T-helper 17 cell (primary cell): Measurements from ENCODE around the gene GPR26. TPM values are rescaled to one million over a fixed set of nuclear protein-coding genes. Genes with fewer than 3 reads are reported as not detected.

ENCODE experiments used
- ATAC-seq: fragments of 150-1000 bp; cut with Tn5 transposase; 2 replicates; pipeline ENCODE4 v1.10.0; 2021; ENCODE audit warnings: mild to moderate bottlenecking, moderate library complexity
- DNase-seq, 3 donors: peaks; one replicate each; pipeline versions ENCODE4 v3.0.0 to v3.0.0-alpha.2; 2020 to 2021
- H3K9me3 ChIP-seq: one replicate; pipeline ENCODE4 v1.7.0; 2013; ENCODE audit warnings: low read length, mild to moderate bottlenecking; ENCODE audit not compliant: control insufficient read depth, poor library complexity, severe bottlenecking
- H3K27ac Mint-ChIP-seq: one replicate; pipeline ENCODE4 v1.8.0; 2022; ENCODE audit warnings: mild to moderate bottlenecking, moderate library complexity, mixed read lengths
- H3K27me3 Mint-ChIP-seq: one replicate; pipeline ENCODE4 v1.8.0; 2022; ENCODE audit warnings: mixed read lengths
- H3K36me3 Mint-ChIP-seq: one replicate; pipeline ENCODE4 v1.8.0; 2022; ENCODE audit warnings: low read depth, mixed read lengths
- H3K4me1 Mint-ChIP-seq: one replicate; pipeline ENCODE4 v1.8.0; 2022; ENCODE audit warnings: mild to moderate bottlenecking, mixed read lengths
- H3K4me3 Mint-ChIP-seq: one replicate; pipeline ENCODE4 v1.8.0; 2022; ENCODE audit warnings: mild to moderate bottlenecking, moderate library complexity, mixed read lengths
- total RNA-seq, 4 donors: library from RNA in 2 of 4; stranded (reverse) in 2 of 4; gene quantifications; one replicate each; pipeline ENCODE4 v1.2.3 and lab custom pipeline; 2022 to 2026

GPR26 gene, protein sequence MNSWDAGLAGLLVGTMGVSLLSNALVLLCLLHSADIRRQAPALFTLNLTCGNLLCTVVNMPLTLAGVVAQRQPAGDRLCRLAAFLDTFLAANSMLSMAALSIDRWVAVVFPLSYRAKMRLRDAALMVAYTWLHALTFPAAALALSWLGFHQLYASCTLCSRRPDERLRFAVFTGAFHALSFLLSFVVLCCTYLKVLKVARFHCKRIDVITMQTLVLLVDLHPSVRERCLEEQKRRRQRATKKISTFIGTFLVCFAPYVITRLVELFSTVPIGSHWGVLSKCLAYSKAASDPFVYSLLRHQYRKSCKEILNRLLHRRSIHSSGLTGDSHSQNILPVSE
- total RNA-seq (not detected), total RNA-seq (lab: John Stamatoyannopoulos, UW) (0 reads per million in 2 donors)

DNA sequence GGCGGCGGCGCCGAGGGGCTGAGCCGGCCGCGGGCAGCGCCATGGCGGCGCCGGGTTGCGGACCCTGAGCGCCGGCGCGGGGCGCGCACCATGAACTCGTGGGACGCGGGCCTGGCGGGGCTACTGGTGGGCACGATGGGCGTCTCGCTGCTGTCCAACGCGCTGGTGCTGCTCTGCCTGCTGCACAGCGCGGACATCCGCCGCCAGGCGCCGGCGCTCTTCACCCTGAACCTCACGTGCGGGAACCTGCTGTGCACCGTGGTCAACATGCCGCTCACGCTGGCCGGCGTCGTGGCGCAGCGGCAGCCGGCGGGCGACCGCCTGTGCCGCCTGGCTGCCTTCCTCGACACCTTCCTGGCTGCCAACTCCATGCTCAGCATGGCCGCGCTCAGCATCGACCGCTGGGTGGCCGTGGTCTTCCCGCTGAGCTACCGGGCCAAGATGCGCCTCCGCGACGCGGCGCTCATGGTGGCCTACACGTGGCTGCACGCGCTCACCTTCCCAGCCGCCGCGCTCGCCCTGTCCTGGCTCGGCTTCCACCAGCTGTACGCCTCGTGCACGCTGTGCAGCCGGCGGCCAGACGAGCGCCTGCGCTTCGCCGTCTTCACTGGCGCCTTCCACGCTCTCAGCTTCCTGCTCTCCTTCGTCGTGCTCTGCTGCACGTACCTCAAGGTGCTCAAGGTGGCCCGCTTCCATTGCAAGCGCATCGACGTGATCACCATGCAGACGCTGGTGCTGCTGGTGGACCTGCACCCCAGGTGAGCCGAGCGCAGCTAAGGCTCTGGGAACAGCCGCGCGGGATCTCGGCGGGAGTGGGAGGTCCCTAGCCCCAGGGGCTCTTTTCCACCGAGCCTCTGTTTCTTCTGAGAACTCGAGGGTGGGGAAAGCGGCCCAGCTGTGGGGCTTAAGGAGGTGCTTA, at the start of gene GPR26:
Gene GPR26, plus strand, starts transcription at position 38 of the 919 bp plus-strand sequence. Its CDS starts 53 bp downstream, at position 91.
- Mint-ChIP-seq H3K4me1 (no peaks in the 10 kb centered on the region), H3K27ac (no peak within 1 kb of the TSS), H3K4me3 (no peak within 1 kb of the TSS), H3K36me3 (no peaks in the 10 kb centered on the region), H3K27me3 (peaks cover 47% of the 10 kb centered on the region)
- DNase-seq: no peak
- no peaks in the 10 kb centered on the region for H3K9me3 ChIP-seq
- ATAC-seq: no peak

DNA sequence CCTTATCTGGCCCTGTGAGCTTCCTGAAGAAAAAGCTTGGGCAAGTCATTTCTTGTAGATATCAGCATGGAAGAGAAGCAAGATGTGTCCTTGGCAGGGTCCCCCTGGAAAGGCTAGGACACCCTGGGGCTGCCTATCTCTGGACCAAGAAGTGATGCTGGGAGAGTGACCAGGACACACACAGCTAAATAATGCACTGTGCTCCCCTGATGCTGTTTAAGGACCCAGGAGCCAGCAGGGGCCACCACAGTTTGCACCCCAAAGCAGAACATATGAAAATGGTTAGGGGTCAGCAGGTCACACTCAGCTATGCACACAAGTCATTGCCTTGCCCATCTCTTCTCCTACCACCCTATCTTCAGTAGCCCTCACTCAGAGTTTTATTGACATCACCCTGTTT, 47.9 kb upstream of the GPR26 start:
- no peak overlapping the region for H3K27ac Mint-ChIP-seq
- H3K36me3 Mint-ChIP-seq: no peaks in the 10 kb centered on the region
- no peak overlapping the region for H3K4me3 Mint-ChIP-seq
- no peaks in the 10 kb centered on the region for H3K9me3 ChIP-seq
- peaks cover 15% of the 10 kb centered on the region for H3K27me3 Mint-ChIP-seq
- DNase-seq (no peak), ATAC-seq (no peak)
- no peaks in the 10 kb centered on the region for H3K4me1 Mint-ChIP-seq

DNA sequence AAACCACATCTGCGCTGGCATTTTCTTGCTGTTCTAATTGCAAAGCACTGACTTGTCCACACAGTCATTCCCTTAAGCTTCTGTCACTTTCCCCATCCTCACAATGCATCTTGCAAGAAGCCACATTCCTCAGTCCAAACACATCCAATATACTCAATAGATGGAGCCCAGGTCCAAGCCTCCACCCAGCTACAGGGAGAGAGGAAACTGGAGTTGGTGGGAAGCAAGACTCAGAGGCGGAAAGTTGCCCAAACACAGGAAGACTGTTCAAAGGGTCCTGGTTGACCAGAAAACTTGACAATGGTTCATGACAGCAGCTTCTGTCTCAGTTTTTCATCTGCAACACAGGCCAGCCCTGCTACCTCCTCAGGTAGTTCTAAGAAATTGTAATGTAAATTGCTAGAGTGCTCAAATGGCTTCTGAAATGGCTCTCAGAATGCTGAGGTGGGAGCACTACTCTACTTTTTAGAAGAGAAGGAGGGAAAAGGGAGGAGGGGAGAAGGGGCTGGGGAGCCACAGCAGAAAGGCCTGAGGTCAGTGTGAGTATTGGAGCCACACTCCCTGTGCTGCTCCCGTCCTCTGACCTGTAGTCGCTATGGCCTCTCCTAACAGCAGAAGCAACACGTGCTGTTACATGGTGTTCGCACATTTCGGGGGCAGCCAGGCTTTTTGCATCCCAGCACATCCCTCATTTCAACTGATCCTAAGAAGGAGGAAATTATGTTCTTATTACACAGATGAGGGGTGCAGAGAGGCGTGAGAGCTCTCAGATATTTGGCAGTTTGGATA, 46.9 kb upstream of the GPR26 start:
- Mint-ChIP-seq H3K27me3 (peaks cover 11% of the 10 kb centered on the region), H3K36me3 (no peaks in the 10 kb centered on the region), H3K4me1 (no peaks in the 10 kb centered on the region), H3K27ac (no peak overlapping the region), H3K4me3 (peak overlapping the region; percentile 22)
- DNase-seq: no peak
- no peaks in the 10 kb centered on the region for H3K9me3 ChIP-seq
- no peak for ATAC-seq

DNA sequence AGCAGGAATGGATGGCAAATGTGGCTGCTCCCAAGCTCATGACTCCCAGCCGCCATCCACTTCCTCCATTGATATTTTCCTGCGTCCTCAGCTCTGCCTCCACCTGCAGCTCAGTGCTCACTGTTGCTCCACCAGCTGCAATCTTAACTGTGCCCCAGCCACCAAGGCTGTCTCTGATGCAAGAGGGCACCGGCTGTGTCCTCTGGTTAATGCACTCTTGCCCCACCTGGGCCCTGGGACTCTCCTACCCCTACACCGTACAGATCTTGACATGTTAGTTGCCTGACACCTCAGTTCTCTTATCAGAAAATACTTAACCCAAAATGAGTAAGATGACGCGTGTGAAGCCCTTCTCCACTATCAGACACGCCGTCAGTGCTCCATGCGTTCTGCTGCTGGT, 45.5 kb upstream of the GPR26 start:
- Mint-ChIP-seq H3K27me3 (peaks cover 2% of the 10 kb centered on the region), H3K27ac (no peak overlapping the region), H3K4me1 (no peaks in the 10 kb centered on the region), H3K4me3 (no peak overlapping the region), H3K36me3 (no peaks in the 10 kb centered on the region)
- H3K9me3 ChIP-seq: no peaks in the 10 kb centered on the region
- DNase-seq (no peak), ATAC-seq (no peak)

DNA sequence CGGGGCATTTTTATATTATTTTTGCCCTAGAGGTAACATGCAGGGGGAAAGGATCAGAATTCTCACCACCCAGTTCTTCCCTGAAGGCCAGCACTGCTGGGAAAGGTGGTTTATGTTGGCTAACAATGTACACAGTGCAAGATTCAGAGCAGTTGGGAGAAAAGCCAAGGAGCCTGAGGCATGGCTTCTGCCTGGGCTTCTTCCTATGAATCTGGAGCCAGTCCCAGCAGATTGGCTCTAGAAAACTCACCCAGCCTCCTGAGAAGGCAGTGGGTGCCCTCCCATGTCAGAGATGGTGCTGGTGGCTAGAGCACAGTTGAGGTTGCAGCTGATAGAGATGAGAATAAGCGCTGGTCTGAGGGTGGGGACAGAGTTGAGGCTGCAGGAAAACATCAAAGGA, 44.7 kb upstream of the GPR26 start:
- H3K27me3 Mint-ChIP-seq: no peaks in the 10 kb centered on the region
- H3K4me3 Mint-ChIP-seq: no peak overlapping the region
- no peaks in the 10 kb centered on the region for H3K4me1 Mint-ChIP-seq
- ATAC-seq: no peak
- no peak overlapping the region for H3K27ac Mint-ChIP-seq
- no peak for DNase-seq
- H3K36me3 Mint-ChIP-seq: no peaks in the 10 kb centered on the region
- H3K9me3 ChIP-seq: no peaks in the 10 kb centered on the region

DNA sequence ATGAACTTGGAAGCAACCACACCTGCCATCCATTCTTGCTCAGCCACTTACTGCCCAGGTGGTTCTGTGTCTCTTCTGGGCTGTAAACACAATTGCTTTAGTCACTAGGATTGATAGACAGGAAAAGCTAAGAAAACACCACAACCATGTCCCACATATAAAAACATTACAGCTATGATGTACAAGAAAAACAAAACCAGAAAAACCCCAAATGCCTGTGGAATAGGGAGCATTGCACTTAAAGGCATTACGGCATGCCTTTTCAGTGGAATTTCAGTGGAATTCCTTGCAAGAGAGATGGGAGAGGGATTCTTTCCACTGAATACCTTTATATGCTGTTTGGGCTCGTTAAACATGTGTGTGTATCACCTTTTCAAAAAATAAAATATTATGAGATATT, 44.2 kb upstream of the GPR26 start:
- Mint-ChIP-seq H3K27ac (no peak overlapping the region), H3K36me3 (no peaks in the 10 kb centered on the region), H3K27me3 (no peaks in the 10 kb centered on the region), H3K4me3 (no peak overlapping the region), H3K4me1 (no peaks in the 10 kb centered on the region)
- H3K9me3 ChIP-seq: no peaks in the 10 kb centered on the region
- DNase-seq: no peak
- no peak for ATAC-seq

DNA sequence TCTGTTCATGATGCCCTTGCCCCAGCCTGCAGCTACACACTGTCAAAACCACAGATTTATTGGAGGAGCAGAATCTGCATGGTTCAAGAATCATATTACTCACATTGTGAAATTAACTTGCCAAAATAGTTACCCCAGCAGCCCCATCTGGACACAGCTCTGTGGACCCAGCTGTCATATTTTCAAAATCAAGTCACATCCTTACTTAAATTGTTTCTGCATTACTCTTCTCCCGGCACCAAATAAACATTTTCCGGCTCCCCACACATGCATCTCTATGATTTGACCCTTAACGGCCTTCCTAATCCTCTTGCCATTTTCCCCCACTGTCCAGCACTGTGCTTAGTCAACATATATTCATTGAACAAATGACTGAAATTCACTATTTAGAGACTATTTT, 43.8 kb upstream of the GPR26 start:
- H3K27ac Mint-ChIP-seq: no peak overlapping the region
- H3K27me3 Mint-ChIP-seq: no peaks in the 10 kb centered on the region
- no peaks in the 10 kb centered on the region for H3K9me3 ChIP-seq
- DNase-seq: no peak
- no peaks in the 10 kb centered on the region for H3K36me3 Mint-ChIP-seq
- H3K4me1 Mint-ChIP-seq: no peaks in the 10 kb centered on the region
- no peak for ATAC-seq
- H3K4me3 Mint-ChIP-seq: no peak overlapping the region

DNA sequence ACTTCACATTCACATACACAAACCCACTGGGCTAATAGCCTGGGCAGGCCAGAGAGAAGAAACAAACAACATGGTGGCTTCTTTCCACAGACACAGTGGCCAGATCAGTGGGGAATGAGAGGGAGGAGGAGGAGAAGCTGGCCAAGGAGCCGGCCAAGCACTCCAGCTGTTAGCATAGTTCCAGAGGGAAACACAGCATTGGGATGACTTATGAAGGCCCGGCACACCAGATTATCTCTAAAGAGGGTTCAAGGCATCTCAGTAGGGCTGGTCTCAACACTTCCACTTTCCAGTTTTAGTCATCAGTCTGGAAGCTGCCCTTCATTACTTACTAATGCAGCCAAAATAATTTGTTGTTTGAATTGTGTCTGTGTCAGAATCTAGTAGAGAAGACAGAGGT, 42.1 kb upstream of the GPR26 start:
- H3K9me3 ChIP-seq: no peaks in the 10 kb centered on the region
- ATAC-seq: no peak
- H3K27me3 Mint-ChIP-seq: no peaks in the 10 kb centered on the region
- no peak for DNase-seq
- H3K27ac Mint-ChIP-seq: no peak overlapping the region
- no peak overlapping the region for H3K4me3 Mint-ChIP-seq
- no peaks in the 10 kb centered on the region for H3K4me1 Mint-ChIP-seq
- no peaks in the 10 kb centered on the region for H3K36me3 Mint-ChIP-seq

DNA sequence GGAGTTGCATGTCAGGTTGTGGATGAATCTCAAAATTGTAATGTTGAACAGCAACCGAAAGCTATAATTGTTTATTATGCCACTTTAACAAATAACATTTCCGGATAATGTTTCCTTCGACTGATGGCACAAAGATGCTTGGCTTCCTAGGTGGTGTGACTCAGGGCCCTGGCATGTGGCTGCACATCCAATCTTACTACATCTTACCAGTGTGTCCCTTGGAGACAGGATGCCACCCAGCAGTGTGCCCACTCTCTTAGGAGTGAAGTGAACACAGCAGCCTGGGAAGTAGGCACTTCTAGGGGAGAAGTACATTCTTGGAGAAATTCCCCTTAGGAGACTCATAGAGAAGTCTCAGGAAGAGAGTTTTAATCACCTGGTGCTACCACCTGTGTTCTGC, 33.0 kb upstream of the GPR26 start:
- Mint-ChIP-seq H3K27me3 (peaks cover 23% of the 10 kb centered on the region), H3K4me3 (no peak overlapping the region), H3K36me3 (no peaks in the 10 kb centered on the region), H3K27ac (no peak overlapping the region), H3K4me1 (no peaks in the 10 kb centered on the region)
- ATAC-seq (no peak), DNase-seq (no peak)
- no peaks in the 10 kb centered on the region for H3K9me3 ChIP-seq

DNA sequence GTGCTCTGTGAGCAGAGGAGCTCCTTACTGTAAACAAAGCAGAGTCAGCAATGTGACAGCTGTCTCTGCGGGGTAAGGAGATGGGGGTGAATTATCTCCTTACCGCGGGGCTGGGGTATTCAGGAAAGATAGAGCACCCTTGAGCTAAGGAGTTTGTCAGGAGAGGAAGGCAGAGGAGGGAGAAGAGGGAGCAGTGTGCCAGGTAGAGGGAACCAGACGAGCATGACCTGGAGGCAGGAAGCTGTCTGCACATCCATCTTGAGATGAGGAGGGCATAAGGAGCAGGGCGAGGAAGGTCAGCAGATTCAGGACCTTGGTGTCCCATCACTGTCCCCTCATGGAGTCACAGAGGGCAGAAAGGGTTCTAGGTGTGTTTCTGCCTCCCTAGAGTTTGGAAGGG, 32.5 kb upstream of the GPR26 start:
- no peak for ATAC-seq
- Mint-ChIP-seq H3K4me1 (no peaks in the 10 kb centered on the region), H3K27ac (no peak overlapping the region), H3K4me3 (no peak overlapping the region), H3K36me3 (no peaks in the 10 kb centered on the region), H3K27me3 (peaks cover 25% of the 10 kb centered on the region)
- no peak for DNase-seq
- no peaks in the 10 kb centered on the region for H3K9me3 ChIP-seq

DNA sequence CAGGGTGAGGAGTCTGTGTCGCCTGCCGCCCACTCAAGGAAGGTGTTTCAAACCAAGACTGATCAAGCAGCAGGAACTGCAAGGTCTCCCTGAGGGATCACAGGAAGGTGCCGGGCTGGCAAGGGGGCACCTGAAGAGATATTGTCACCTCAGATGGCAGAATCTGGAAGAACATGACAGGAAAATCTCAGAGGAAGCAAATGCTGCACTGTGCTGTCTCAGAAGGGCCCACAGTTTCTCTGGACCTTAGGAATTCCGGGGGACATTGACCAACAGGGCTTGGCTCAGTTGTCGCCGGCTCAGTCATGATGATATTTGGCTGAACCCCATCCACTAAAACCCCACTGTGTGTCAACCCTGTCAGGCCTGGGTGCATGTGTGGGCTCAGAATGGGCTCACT, 31.9 kb upstream of the GPR26 start:
- H3K36me3 Mint-ChIP-seq: no peaks in the 10 kb centered on the region
- peaks cover 26% of the 10 kb centered on the region for H3K27me3 Mint-ChIP-seq
- ATAC-seq: no peak
- DNase-seq: no peak
- no peaks in the 10 kb centered on the region for H3K9me3 ChIP-seq
- H3K4me3 Mint-ChIP-seq: no peak overlapping the region
- no peaks in the 10 kb centered on the region for H3K4me1 Mint-ChIP-seq
- H3K27ac Mint-ChIP-seq: no peak overlapping the region

DNA sequence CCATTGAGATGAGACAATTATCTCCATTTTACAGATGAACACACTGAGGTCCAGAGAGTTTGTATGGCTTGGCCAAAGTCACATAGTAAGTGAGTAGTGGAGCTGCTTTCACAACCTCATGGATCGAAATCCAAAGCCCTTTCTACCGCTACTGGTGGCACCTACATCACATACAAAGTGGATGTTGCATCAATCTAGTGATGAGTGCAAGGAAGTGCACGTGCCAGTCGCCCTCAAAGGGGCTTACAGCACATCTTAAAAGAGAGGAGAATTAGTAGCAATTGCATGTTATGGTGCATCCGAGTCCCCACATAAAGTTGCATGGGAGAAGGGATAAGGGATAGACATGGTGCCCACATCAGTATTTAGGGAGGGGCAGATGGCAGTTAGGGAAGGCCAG, 31.0 kb upstream of the GPR26 start:
- H3K27me3 Mint-ChIP-seq: peaks cover 35% of the 10 kb centered on the region
- H3K4me3 Mint-ChIP-seq: no peak overlapping the region
- DNase-seq: no peak
- no peak for ATAC-seq
- H3K4me1 Mint-ChIP-seq: no peaks in the 10 kb centered on the region
- no peaks in the 10 kb centered on the region for H3K9me3 ChIP-seq
- H3K36me3 Mint-ChIP-seq: no peaks in the 10 kb centered on the region
- no peak overlapping the region for H3K27ac Mint-ChIP-seq

DNA sequence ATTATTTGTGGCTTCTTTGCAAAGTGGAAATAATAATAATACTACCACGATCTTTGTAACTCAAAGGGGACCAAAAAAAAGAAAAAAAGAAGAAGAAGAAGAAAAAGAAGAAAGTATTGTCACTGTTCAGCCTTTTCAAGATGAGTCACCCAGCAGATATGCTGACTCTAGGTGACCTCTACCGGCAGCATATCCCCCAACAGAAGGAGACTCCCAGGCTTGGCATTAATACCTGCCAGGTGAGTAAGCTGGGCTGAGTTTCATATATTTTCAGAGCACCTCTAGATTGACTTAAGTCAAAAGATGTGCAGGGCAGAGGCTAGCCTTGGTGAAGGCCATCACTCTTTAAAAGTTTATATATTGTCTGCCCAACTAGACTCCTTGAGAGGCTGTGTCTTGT, 30.4 kb upstream of the GPR26 start:
- H3K4me3 Mint-ChIP-seq: no peak overlapping the region
- H3K4me1 Mint-ChIP-seq: no peaks in the 10 kb centered on the region
- no peak overlapping the region for H3K27ac Mint-ChIP-seq
- no peaks in the 10 kb centered on the region for H3K36me3 Mint-ChIP-seq
- no peak for DNase-seq
- ATAC-seq: no peak
- H3K9me3 ChIP-seq: no peaks in the 10 kb centered on the region
- peaks cover 40% of the 10 kb centered on the region for H3K27me3 Mint-ChIP-seq
